OCI-LY3 (cell line): ENCODE results near the gene SLC1A4.

Source experiments
- EZH2phosphoT487 ChIP-seq: fragments of 200-600 bp; shearing (Covaris generic); IDR thresholded peaks from 2 replicates; pipeline ENCODE4 v1.6.1; 2018; ENCODE audit warnings: antibody characterized with exemption, mixed run types, low read depth
- TF ChIP-seq, protein P1 (sequence below): fragments of 200-600, 300-600 bp; sonication (generic); IDR thresholded peaks from 2 replicates; pipeline ENCODE4 v1.5.1; 2014; ENCODE audit warnings: antibody characterized with exemption, low read length, low read depth

DNA sequence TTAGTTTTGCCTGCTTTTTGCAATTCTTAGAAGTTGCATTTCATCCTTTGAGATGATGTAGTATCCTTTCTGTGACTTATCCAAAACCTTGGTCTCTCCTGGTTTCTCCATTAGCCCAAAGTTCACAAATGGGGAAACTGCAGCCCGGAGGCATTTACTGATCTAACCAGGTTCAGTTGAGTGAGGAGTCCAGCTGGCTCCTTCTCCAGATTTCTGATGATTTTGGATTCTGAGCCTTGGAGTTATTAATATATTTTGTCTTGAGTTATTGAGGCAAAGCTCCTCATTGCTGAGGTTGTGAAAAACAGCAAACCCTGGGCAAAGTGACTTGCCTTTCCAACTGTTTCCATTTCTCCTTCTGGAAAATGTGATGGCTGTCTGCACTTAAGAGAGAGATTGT lies 1.7 kb downstream of the SLC1A4 start:
- TF ChIP-seq, protein P1, sequence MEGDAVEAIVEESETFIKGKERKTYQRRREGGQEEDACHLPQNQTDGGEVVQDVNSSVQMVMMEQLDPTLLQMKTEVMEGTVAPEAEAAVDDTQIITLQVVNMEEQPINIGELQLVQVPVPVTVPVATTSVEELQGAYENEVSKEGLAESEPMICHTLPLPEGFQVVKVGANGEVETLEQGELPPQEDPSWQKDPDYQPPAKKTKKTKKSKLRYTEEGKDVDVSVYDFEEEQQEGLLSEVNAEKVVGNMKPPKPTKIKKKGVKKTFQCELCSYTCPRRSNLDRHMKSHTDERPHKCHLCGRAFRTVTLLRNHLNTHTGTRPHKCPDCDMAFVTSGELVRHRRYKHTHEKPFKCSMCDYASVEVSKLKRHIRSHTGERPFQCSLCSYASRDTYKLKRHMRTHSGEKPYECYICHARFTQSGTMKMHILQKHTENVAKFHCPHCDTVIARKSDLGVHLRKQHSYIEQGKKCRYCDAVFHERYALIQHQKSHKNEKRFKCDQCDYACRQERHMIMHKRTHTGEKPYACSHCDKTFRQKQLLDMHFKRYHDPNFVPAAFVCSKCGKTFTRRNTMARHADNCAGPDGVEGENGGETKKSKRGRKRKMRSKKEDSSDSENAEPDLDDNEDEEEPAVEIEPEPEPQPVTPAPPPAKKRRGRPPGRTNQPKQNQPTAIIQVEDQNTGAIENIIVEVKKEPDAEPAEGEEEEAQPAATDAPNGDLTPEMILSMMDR: no peak
- TF ChIP-seq EZH2phosphoT487: no peak
